GM10266 (cell line): ENCODE data around the gene RELCH.

ENCODE experiments used
- DNase-seq: peaks from one replicate; pipeline ENCODE4 v3.0.0; 2012; ENCODE audit errors: extremely low spot score
- CTCF ChIP-seq: IDR thresholded peaks from 2 replicates; pipeline ENCODE4 v1.5.1; 2012; ENCODE audit warnings: mild to moderate bottlenecking, low read depth; ENCODE audit not compliant: control insufficient read depth, insufficient read depth; ENCODE audit errors: missing control alignments

RELCH gene

DNA sequence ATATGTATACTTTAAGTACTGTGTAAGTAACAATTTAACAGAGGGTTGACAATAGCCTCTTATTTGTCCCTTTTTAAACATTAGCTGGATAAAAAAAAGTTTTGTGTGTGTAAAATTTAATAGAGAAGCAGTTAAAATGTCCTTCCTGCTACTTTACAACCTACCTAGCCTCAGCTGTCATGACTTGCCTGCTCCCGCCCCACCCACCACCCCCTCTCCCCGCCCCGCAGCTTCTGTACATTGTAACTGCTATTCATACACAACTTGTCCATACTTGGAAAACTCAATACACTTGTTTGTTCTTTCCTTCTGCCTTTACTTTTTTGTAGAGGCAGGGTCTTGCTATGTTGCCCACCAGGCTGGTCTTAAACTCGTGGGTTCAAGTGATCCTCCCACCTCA is 19.5 kb downstream of the RELCH start:
- no peak for TF ChIP-seq CTCF
- DNase-seq: no peak

DNA sequence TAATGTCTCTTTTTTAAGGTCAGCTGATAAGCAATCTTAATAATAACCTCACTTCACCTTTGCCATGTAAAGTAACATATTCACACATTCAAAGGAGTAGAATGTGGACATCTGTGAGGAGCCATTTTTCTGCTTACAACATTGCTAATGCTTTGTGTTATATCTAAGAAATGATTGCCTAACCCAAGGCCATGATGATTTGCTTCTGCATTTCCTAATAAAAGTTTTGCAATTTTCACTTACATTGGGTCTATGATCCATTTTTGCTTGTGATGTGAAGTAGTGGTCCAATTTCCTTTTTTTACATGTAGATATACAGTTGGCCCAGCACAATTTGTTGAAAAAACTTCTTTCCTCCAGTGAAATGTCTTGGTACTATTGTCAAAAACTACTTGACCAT is 22.0 kb downstream of the RELCH start:
- TF ChIP-seq CTCF: no peak
- DNase-seq: no peak

DNA sequence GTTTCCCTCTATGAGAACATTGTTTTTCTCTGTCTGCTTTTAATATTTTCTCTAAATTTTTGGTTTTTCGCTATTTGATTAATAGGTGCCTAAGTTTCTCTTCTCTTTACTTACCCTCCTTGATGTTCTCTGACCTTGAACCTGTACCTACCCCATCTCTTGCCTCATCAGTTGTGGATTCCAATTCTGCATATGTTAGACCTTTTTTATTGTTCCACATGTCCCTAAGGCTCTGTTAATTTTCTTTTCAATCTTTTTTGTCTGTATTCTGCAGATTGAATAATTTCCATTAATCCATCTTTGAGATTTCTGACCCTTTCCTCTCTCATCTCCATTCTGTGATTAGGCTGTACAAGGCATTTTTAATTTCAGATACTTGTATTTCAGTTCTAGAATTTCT is 23.1 kb downstream of the RELCH start:
- no peak for TF ChIP-seq CTCF
- DNase-seq: no peak

DNA sequence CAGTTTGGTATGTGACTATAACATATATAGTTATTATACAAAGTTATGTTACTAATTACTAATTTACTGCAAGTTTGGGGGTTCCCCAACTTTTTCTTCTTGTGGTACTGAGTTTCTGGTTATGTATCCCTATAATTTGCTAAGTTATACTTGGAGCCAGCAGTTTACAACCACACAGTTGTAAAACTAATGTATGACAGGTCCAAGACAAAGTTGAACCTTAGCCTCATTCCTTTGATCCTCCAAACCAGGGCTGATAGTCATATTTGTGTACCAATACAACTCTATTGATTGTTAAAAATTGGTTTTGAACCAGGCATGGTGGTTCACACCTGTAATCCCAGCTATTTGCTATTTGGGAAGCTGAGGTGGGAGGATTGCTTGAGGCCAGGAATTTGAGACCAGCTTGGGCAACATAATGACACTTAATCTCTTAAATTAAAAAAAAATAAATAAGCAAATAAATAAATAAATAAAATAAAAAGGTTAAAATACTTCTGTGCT is 24.3 kb downstream of the RELCH start:
- no peak for DNase-seq

DNA sequence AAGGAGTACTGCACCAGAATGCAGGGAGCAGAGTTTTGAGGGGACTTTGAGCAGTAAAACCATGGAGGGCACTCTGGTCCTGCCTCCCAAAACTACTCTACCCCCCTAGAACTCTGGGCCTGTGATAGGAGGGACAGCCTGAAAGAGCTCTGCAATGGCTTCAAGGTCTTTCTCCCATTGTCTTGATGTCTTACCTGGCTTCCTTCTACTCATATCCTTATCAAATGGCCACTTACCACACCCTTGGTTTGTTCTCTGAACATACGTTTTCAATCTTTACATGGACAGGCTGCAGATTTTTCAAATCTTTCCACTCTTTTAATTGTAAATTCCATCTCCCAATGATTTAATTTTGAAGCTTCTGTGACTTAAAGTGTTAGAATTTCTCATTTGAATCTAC is 27.7 kb downstream of the RELCH start:
- no peak for DNase-seq
- no peak for TF ChIP-seq CTCF

More for the DNA sequence above, 24.3 kb downstream of the RELCH start:
- TF ChIP-seq CTCF: no peak

- no peak for TF ChIP-seq CTCF
- no peak for DNase-seq
Observed at GRCh38 chr18:62224229-62224628, 37.2 kb downstream of the RELCH start.

DNA sequence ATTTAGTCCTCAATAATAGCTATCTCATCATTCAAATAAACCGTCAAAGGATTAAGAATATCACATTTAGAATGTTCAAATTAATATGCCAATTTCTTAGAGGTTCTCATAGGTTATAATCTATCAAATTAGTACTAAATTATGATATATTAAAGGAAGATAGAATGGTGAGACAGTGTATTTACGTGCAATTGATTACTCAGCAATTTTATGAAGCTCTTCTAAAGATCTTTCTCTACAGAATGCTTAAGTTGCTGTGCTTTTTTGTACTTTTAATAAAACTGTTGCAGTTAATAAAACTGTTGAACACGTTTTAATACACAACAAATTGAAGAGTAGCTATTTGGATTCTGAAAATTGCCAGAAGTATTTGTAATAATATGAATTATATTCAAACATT is 39.0 kb downstream of the RELCH start:
- no peak for DNase-seq
- no peak for TF ChIP-seq CTCF
